H1 (cell line): ENCODE results near the gene TMEM220. TPM values are rescaled to one million over a fixed set of nuclear protein-coding genes. Genes with fewer than 3 reads are reported as not detected.

Experiments
- CTCF ChIA-PET: fragments of 300-600 bp; sonication (Branson Sonifier 250); formaldehyde crosslinking; loops from one replicate; lab custom pipeline; 2021; ENCODE audit not compliant: partially characterized antibody; lab: Charles Lee
- POLR2A ChIA-PET: fragments of 300-600 bp; sonication (Branson Sonifier 250); formaldehyde crosslinking; loops from one replicate; lab custom pipeline; 2021; ENCODE audit warnings: inconsistent platforms; ENCODE audit not compliant: partially characterized antibody; lab: Charles Lee
- DNase-seq, 2 experiments: peaks; one replicate each; pipeline versions ENCODE4 v3.0.0 to v3.0.0-alpha.2; 2010 to 2022; ENCODE audit warnings: low spot score in 2 of 2, low read depth in 1 of 2, mixed read lengths in 1 of 2
- FAIRE-seq: peaks from 2 replicates; lab custom pipeline; 2011; peaks lifted over from hg19 to GRCh38; lab: Jason Lieb, UNC
- H2AFZ ChIP-seq: 2 replicates; pipeline ENCODE4 v1.8.1; 2012; ENCODE audit warnings: low read length, inconsistent platforms
- H2AK5ac ChIP-seq: 2 replicates; pipeline ENCODE4 v1.6.1; 2013; ENCODE audit warnings: low read depth, low read length
- H2BK120ac ChIP-seq: replicated peaks from 2 replicates; pipeline ENCODE3; 2013; ENCODE audit warnings: low read depth, low read length, inconsistent platforms
- H2BK12ac ChIP-seq: 2 replicates; pipeline ENCODE4 v1.6.1; 2013; ENCODE audit warnings: low read depth, low read length
- H2BK15ac ChIP-seq: 2 replicates; pipeline ENCODE4 v1.6.1; 2013; ENCODE audit warnings: low read length
- H2BK20ac ChIP-seq: 2 replicates; pipeline ENCODE4 v1.6.1; 2013; ENCODE audit warnings: low read length
- H2BK5ac ChIP-seq: 2 replicates; pipeline ENCODE4 v1.6.1; 2013; ENCODE audit warnings: low read depth, low read length
- H3K14ac ChIP-seq: 2 replicates; pipeline ENCODE4 v1.6.1; 2013; ENCODE audit warnings: inconsistent platforms; ENCODE audit not compliant: insufficient read length
- H3K18ac ChIP-seq: 2 replicates; pipeline ENCODE4 v1.6.1; 2013; ENCODE audit warnings: low read length; ENCODE audit errors: extremely low read depth
- H3K23ac ChIP-seq: 2 replicates; pipeline ENCODE4 v1.6.1; 2013; ENCODE audit warnings: inconsistent platforms; ENCODE audit not compliant: insufficient read length
- H3K23me2 ChIP-seq: 2 replicates; pipeline ENCODE4 v1.6.1; 2013; ENCODE audit warnings: low read depth, low read length
- H3K27ac ChIP-seq: 2 replicates; pipeline ENCODE4 v1.6.1; 2011; ENCODE audit warnings: low read depth, low read length, inconsistent platforms
- H3K27me3 ChIP-seq, 4 experiments: replicated peaks in 1 of 4; 1 replicate in 1 of 4; 2 replicates in 3 of 4; pipeline versions ENCODE4 v1.6.1 to v1.8.1; 2011 to 2013; ENCODE audit warnings: low read length in 3 of 4, mild to moderate bottlenecking in 3 of 4, inconsistent platforms in 2 of 4, mixed read lengths in 2 of 4, moderate library complexity in 1 of 4; ENCODE audit not compliant: control insufficient read depth in 3 of 4, insufficient read depth in 3 of 4; ENCODE audit errors: extremely low read depth in 1 of 4
- H3K36me3 ChIP-seq, 4 experiments: 2 replicates each; pipeline versions ENCODE4 v1.6.1 to v1.8.1; 2011 to 2013; ENCODE audit warnings: mild to moderate bottlenecking in 4 of 4, low read length in 3 of 4, moderate library complexity in 2 of 4, control low read depth in 1 of 4, inconsistent platforms in 1 of 4; ENCODE audit not compliant: insufficient read depth in 4 of 4, control insufficient read depth in 2 of 4
- H3K4ac ChIP-seq: replicated peaks from 2 replicates; pipeline ENCODE3; 2013; ENCODE audit warnings: low read length, low read depth, mixed read lengths, inconsistent platforms; ENCODE audit not compliant: insufficient read length
- H3K4me1 ChIP-seq, 4 experiments: replicated peaks in 1 of 4; 1 replicate in 1 of 4; 2 replicates in 3 of 4; pipeline versions ENCODE4 v1.6.1 to v1.8.1; 2011 to 2013; ENCODE audit warnings: low read length in 3 of 4, inconsistent platforms in 2 of 4, mixed read lengths in 1 of 4; ENCODE audit not compliant: insufficient read depth in 4 of 4, control insufficient read depth in 3 of 4
- H3K4me2 ChIP-seq, 2 experiments: 2 replicates each; pipeline versions ENCODE4 v1.6.1 to v1.8.1; 2011 to 2013; ENCODE audit warnings: low read depth in 2 of 2, low read length in 2 of 2, control low read depth in 1 of 2, inconsistent platforms in 1 of 2, mild to moderate bottlenecking in 1 of 2; ENCODE audit not compliant: insufficient read depth in 1 of 2
- H3K4me3 ChIP-seq, 4 experiments: fragments of 200-600, 300-600 bp in 1 of 4; sonication (generic), shearing (Covaris generic), sonication (Bioruptor Twin) in 1 of 4; 2 replicates each; pipeline versions ENCODE4 v1.5.1 to v1.8.1; 2011 to 2016; ENCODE audit warnings: low read length in 4 of 4, low read depth in 3 of 4, control low read depth in 2 of 4, inconsistent platforms in 2 of 4, mild to moderate bottlenecking in 2 of 4, mixed read lengths in 1 of 4, moderate library complexity in 1 of 4; ENCODE audit not compliant: insufficient read depth in 2 of 4; ENCODE audit errors: extremely low read depth in 1 of 4
- H3K56ac ChIP-seq: replicated peaks from 2 replicates; pipeline ENCODE3; 2013; ENCODE audit warnings: low read depth, mild to moderate bottlenecking, mixed read lengths, low read length, inconsistent platforms; ENCODE audit not compliant: insufficient read length
- H3K79me1 ChIP-seq: 2 replicates; pipeline ENCODE4 v1.6.1; 2013; ENCODE audit warnings: low read depth, low read length, control low read depth
- H3K79me2 ChIP-seq, 2 experiments: 2 replicates each; pipeline versions ENCODE4 v1.6.1 to v1.8.1; 2012 to 2013; ENCODE audit warnings: low read length in 2 of 2, mild to moderate bottlenecking in 2 of 2, inconsistent platforms in 1 of 2; ENCODE audit not compliant: insufficient read depth in 2 of 2, control insufficient read depth in 1 of 2
- H3K9ac ChIP-seq, 4 experiments: replicated peaks in 1 of 4; 1 replicate in 1 of 4; 2 replicates in 3 of 4; pipeline versions ENCODE4 v1.6.1 to v1.8.1; 2011 to 2013; ENCODE audit warnings: low read depth in 3 of 4, low read length in 3 of 4, control low read depth in 2 of 4, mild to moderate bottlenecking in 2 of 4, moderate library complexity in 2 of 4, inconsistent platforms in 1 of 4; ENCODE audit errors: extremely low read depth in 1 of 4
- H3K9me3 ChIP-seq, 2 experiments: 2 replicates each; pipeline versions ENCODE4 v1.6.1 to v1.8.1; 2012 to 2013; ENCODE audit warnings: mild to moderate bottlenecking in 2 of 2, moderate library complexity in 2 of 2, control low read depth in 1 of 2, inconsistent platforms in 1 of 2, low read depth in 1 of 2, low read length in 1 of 2, mixed read lengths in 1 of 2; ENCODE audit not compliant: insufficient read depth in 2 of 2
- H4K20me1 ChIP-seq, 2 experiments: replicated peaks in 1 of 2; 2 replicates each; pipeline versions ENCODE3 to v1.8.1; 2011 to 2013; ENCODE audit warnings: inconsistent platforms in 2 of 2, low read length in 2 of 2, mild to moderate bottlenecking in 1 of 2; ENCODE audit not compliant: insufficient read depth in 2 of 2, control insufficient read depth in 1 of 2
- H4K5ac ChIP-seq: 2 replicates; pipeline ENCODE4 v1.6.1; 2013; ENCODE audit warnings: low read length, low read depth, mixed read lengths, inconsistent platforms; ENCODE audit not compliant: insufficient read length
- H4K8ac ChIP-seq: 2 replicates; pipeline ENCODE4 v1.8.0; 2013; ENCODE audit warnings: mild to moderate bottlenecking, moderate library complexity, low read length, inconsistent platforms; ENCODE audit not compliant: insufficient read depth; ENCODE audit errors: extremely low read depth
- H4K91ac ChIP-seq: replicated peaks from 2 replicates; pipeline ENCODE3; 2013; ENCODE audit warnings: low read length, mixed read lengths, inconsistent platforms; ENCODE audit not compliant: insufficient read length
- ASH2L ChIP-seq: fragments of 200-600, 300-600 bp; sonication (generic); IDR thresholded peaks from one replicate; pipeline ENCODE4 v1.7.1; 2017; ENCODE audit warnings: low read length
- CHD2 ChIP-seq: IDR thresholded peaks from 2 replicates; pipeline ENCODE4 v1.6.1; 2012; ENCODE audit warnings: low read length, improper control_type of control experiment
- EP300 ChIP-seq, 2 experiments: IDR thresholded peaks; 1 replicate in 1 of 2; 2 replicates in 1 of 2; pipeline ENCODE4 v1.6.1; 2011 to 2012; ENCODE audit warnings: low read depth in 2 of 2, low read length in 2 of 2, mild to moderate bottlenecking in 2 of 2, borderline replicate concordance in 1 of 2, inconsistent platforms in 1 of 2, moderate library complexity in 1 of 2
- GTF2F1 ChIP-seq: IDR thresholded peaks from 2 replicates; pipeline ENCODE4 v1.6.1; 2012; ENCODE audit warnings: low read depth, low read length, improper control_type of control experiment, borderline replicate concordance
- NRF1 ChIP-seq: IDR thresholded peaks from 2 replicates; pipeline ENCODE4 v1.6.1; 2011; ENCODE audit warnings: mild to moderate bottlenecking, low read depth, low read length, improper control_type of control experiment
- SAP30 ChIP-seq: fragments of 300-600 bp; sonication (generic); IDR thresholded peaks from 2 replicates; pipeline ENCODE4 v1.7.1; 2012; ENCODE audit warnings: low read length, moderate library complexity, mild to moderate bottlenecking, inconsistent platforms; ENCODE audit not compliant: insufficient read depth, insufficient replicate concordance
- SIRT6 ChIP-seq: IDR thresholded peaks from one replicate; pipeline ENCODE4 v1.7.1; 2012; ENCODE audit warnings: low read length, inconsistent platforms
- SP1 ChIP-seq: IDR thresholded peaks from 2 replicates; pipeline ENCODE4 v1.6.1; 2011; ENCODE audit warnings: low read depth, low read length
- TAF1 ChIP-seq: IDR thresholded peaks from 2 replicates; pipeline ENCODE4 v1.6.1; 2011; ENCODE audit warnings: mild to moderate bottlenecking, low read depth, low read length
- TBP ChIP-seq: IDR thresholded peaks from 2 replicates; pipeline ENCODE4 v1.6.1; 2011; ENCODE audit warnings: low read depth, low read length, improper control_type of control experiment
- WGBS, 2 experiments: shearing (Covaris generic) in 1 of 2; methylation state at CpG; one replicate each; pipeline versions ENCODE4 v1.1.6 to v1.1.7; 2013 to 2015; ENCODE audit warnings: low lambda C conversion rate in 2 of 2, mixed read lengths in 2 of 2, inconsistent platforms in 1 of 2, low coverage in 1 of 2, missing lambda C conversion rate in 1 of 2; ENCODE audit not compliant: insufficient replicate concordance in 2 of 2, insufficient coverage in 1 of 2, insufficient read length in 1 of 2; ENCODE audit errors: extremely low coverage in 1 of 2, missing lambda C conversion rate in 1 of 2; 5-methylcytosine and 5-hydroxymethylcytosine counted together
- polyA plus RNA-seq, 7 experiments: library from polyadenylated mRNA; depleted of rRNA in 3 of 7; stranded (reverse) in 5 of 7; unstranded in 2 of 7; fragments of >200 nt in 5 of 7; fragments of 200-250 nt in 2 of 7; gene quantifications; 1 replicate in 5 of 7; 2 replicates in 1 of 7; 4 replicates in 1 of 7; pipeline versions ENCODE4 v1.2.1 to v1.2.3, GENCODE V29; 2011 to 2013; ENCODE audit warnings: missing spikeins in 2 of 7, mixed read lengths in 2 of 7
- total RNA-seq: library from RNA; stranded (reverse); fragmentation: NEBNext Ultra II Directional; extraction: Animal tissue kit (Norgen Biotek cat#: 25700); gene quantifications from 2 replicates; pipeline ENCODE4 v1.2.1, GENCODE V29; 2021
- TF ChIP-seq, protein P1 (sequence below): IDR thresholded peaks from 2 replicates; pipeline ENCODE4 v1.6.1; 2011; ENCODE audit warnings: low read length, improper control_type of control experiment
- TF ChIP-seq, protein P2 (sequence below): IDR thresholded peaks from 2 replicates; pipeline ENCODE4 v1.6.1; 2012; ENCODE audit warnings: inconsistent platforms

The TMEM220 gene
- total and polyA plus RNA-seq, 2 of the 8 experiments (the other 6 are each of a cell fraction or from before 2014, with no cell fraction given): 3.8 to 4.1 TPM

DNA sequence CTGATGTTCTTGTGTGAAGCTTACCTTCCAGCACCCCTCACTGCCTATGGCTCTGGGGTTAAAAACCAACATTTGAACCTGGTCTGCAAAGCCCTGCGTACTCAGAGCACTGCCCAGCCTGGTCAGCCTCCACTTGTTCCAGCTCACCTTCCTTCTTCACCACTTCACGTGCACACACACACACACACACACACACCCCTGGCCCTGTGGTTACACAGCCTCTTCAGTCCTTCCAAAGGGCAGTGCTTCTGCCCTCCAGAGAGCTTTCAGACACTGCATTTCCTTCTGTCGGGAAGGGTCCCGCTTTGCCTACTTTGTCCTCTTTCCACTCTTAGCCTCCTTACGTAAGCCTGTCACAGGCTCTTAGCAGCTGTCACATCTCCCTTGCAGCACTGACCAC is 9.6 kb upstream of the TMEM220 start:
- Histone ChIP-seq H3K56ac (no peak overlapping the region), H2AFZ (no peak overlapping the region), H3K4me1 (no peaks in the 10 kb centered on the region), H3K79me2 (no peaks in the 10 kb centered on the region), H4K20me1 (no peaks in the 10 kb centered on the region), H3K27ac (no peak overlapping the region), H3K4ac (no peak overlapping the region), H2AK5ac (no peak overlapping the region), H2BK20ac (no peak overlapping the region), H3K23ac (no peak overlapping the region), H3K14ac (no peak overlapping the region), H4K5ac (no peak overlapping the region), H2BK120ac (no peak overlapping the region), H3K4me3 (no peak overlapping the region), H3K27me3 (no peaks in the 10 kb centered on the region), H2BK5ac (no peak overlapping the region; the same call in 1 of the 2 replicates), H4K91ac (no peak overlapping the region), H3K23me2 (no peaks in the 10 kb centered on the region; the same call in 1 of the 2 replicates), H3K36me3 (no peaks in the 10 kb centered on the region), H3K9ac (no peak overlapping the region), H2BK12ac (no peak overlapping the region), H4K8ac (no peak overlapping the region), H3K9me3 (no peaks in the 10 kb centered on the region), H3K4me2 (no peak overlapping the region), H2BK15ac (peak overlapping the region; percentile 1; the same call in 1 of the 2 replicates), H3K79me1 (no peaks in the 10 kb centered on the region), H3K18ac (peak overlapping the region; percentile 48)
- FAIRE-seq: no peak
- CTCF ChIA-PET: interaction anchor here (0.6 to 8.1 kb wide), 8 partner anchors 14 to 1241 kb away, joined by 3 to 88 read pairs (median 4); no protein-coding TSS in a partner anchor
- DNase-seq: no peak
- POLR2A ChIA-PET: interaction anchor here (1.2 kb wide), 1 partner anchor 9 kb away, joined by 4 read pairs; no protein-coding TSS in a partner anchor
- 84% methylated on average over 5 of the region's 5 CpGs; no CpG with 5 or more reads in 1 of the 2 experiments for WGBS, 2 experiments
- TF ChIP-seq EP300 (IDR thresholded peaks at IDR 0.05; ENCODE audit: borderline replicate concordance in 1 of 2, low read depth in 2 of 2, low read length in 2 of 2) (no peak), TAF1 (no peak), ASH2L (no peak), SIRT6 (no peak), SAP30 (no peak), SP1 (no peak), GTF2F1 (no peak), NRF1 (no peak), TBP (no peak), CHD2 (no peak)
- TF ChIP-seq, protein P1, sequence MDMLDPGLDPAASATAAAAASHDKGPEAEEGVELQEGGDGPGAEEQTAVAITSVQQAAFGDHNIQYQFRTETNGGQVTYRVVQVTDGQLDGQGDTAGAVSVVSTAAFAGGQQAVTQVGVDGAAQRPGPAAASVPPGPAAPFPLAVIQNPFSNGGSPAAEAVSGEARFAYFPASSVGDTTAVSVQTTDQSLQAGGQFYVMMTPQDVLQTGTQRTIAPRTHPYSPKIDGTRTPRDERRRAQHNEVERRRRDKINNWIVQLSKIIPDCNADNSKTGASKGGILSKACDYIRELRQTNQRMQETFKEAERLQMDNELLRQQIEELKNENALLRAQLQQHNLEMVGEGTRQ: no peak
- TF ChIP-seq, protein P2, sequence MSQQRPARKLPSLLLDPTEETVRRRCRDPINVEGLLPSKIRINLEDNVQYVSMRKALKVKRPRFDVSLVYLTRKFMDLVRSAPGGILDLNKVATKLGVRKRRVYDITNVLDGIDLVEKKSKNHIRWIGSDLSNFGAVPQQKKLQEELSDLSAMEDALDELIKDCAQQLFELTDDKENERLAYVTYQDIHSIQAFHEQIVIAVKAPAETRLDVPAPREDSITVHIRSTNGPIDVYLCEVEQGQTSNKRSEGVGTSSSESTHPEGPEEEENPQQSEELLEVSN: no peak
